ENCODE results near the gene SLX4IP.

DNA sequence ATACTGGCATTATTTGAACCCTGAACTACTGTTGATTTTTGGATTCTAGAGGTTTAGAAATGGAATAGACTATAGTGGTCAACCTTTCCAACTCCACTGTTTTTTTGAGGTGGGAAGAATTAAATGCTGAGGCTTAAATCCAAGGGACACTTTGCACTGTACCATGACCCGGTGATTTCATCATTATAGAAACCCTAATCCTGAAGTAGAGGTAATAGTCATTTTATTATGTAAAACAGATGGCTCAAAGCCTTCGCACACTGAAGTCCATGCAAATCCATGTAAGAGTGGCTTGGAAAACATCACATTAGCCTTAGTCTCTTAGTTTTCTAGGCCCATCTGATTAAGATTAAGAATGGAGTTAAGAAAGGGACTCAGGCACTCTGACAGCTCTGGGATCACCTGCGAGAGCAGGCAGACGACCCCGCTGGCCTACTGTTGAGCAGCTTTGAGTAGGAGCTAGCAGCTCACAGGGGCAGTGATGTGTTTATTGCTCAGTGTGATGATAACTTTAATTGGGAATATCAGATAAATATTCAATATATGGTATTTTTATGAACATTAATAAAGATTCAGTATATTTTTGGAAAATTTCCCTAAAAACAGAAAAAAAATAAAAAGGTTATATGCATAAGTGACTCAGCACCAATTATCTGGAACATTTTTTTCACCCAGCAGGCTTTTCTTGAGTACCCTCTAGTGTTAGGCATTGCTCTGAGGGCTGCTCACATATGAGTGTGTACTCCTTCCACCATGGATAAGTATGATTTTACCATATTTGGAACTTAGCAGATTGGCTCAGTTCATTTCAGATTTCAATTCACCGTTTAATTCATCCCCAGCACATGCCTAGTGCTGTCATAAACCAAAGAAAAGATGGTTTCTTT is 13.4 kb downstream of the SLX4IP start:
- no peak for TF ChIP-seq SP4 (CRISPR knock-in tag; IDR thresholded peaks at IDR 0.05)
- TF ChIP-seq CTCF (CRISPR knock-in tag; IDR thresholded peaks at IDR 0.05): no peak
- no peak for TF ChIP-seq ZBTB26 (CRISPR knock-in tag; IDR thresholded peaks at IDR 0.05; ENCODE audit: borderline replicate concordance)
- TF ChIP-seq, protein P1, sequence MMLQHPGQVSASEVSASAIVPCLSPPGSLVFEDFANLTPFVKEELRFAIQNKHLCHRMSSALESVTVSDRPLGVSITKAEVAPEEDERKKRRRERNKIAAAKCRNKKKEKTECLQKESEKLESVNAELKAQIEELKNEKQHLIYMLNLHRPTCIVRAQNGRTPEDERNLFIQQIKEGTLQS (CRISPR knock-in tag; IDR thresholded peaks at IDR 0.05): no peak
- TF ChIP-seq USF2 (IDR thresholded peaks at IDR 0.05; ENCODE audit: low read depth, low read length): no peak
- no peak for TF ChIP-seq USF2 (CRISPR knock-in tag; IDR thresholded peaks at IDR 0.05; ENCODE audit: borderline replicate concordance)
- no peak for TF ChIP-seq SMAD3 (CRISPR knock-in tag; IDR thresholded peaks at IDR 0.05)
- TF ChIP-seq MYC (CRISPR knock-in tag; IDR thresholded peaks at IDR 0.05; ENCODE audit: borderline replicate concordance): no peak
- TF ChIP-seq EP300 (IDR thresholded peaks at IDR 0.05; ENCODE audit: low read depth in 2 of 2, low read length in 2 of 2): no peak
- no peak for TF ChIP-seq EP300 (CRISPR knock-in tag; IDR thresholded peaks at IDR 0.05; ENCODE audit: borderline replicate concordance)
- TF ChIP-seq NRL (CRISPR knock-in tag; IDR thresholded peaks at IDR 0.05; ENCODE audit: borderline replicate concordance): no peak
